ENCODE measurements around the gene KLHDC10. TPM values are rescaled to one million over a fixed set of nuclear protein-coding genes. Genes with fewer than 3 reads are reported as not detected.

The KLHDC10 gene
- total RNA-seq, 1 donor from 2014 or later, result 13.0 TPM

DNA sequence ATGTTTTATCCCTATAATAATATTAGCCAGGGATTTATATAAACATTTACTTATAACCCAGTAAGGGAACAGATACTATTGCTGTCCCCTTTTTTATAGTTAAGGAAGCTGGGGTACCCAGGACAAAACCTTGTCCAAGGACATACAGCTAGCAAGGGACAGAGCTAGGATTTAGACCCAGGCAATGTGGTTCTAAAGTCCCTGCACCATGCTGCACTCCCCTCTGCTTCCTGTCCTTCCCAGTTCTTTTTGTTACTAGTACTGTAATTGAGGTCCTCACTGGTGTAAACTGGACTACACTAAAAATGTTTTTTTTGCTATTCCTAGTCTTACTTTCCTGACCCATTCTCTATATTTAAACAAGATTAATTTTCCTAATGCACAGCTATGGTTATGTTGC is 16.6 kb downstream of the KLHDC10 start:
- intact Hi-C loops (cut with DNase I), result no loop called here
- Histone ChIP-seq H3K4me1 (no peaks in the 10 kb centered on the region), H3K9me3 (no peaks in the 10 kb centered on the region), H3K36me3 (no peaks in the 10 kb centered on the region), H3K27ac (no peak overlapping the region), H3K4me3 (no peak overlapping the region), H3K27me3 (no peaks in the 10 kb centered on the region)
- no peak for TF ChIP-seq CTCF (IDR thresholded peaks at IDR 0.05)
- no peak for DNase-seq (ENCODE audit: low spot score in 2 of 2)

DNA sequence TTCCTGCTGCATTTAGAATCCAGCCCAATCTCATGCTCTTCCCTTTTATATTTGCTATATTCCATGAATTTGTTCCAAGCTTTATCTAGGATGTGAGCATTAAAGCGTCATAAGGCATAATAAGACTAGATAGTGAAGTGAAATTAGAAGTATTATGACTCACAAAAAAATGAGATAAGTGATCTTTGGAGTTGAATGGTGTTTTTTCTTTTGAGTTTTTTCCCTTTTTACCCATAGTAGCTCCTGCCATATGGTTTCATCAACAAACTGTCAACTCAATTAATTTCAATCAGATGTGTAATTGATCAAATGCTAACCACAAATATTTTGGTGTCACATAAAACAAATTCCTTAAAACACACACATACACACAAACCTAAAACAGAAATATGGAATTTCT is 17.0 kb downstream of the KLHDC10 start:
- no peak overlapping the region for H3K27ac ChIP-seq
- no peak overlapping the region for H3K4me3 ChIP-seq
- no peaks in the 10 kb centered on the region for H3K4me1 ChIP-seq
- H3K27me3 ChIP-seq, result no peaks in the 10 kb centered on the region
- no peaks in the 10 kb centered on the region for H3K9me3 ChIP-seq
- intact Hi-C loops (cut with DNase I), result no loop called here
- DNase-seq (ENCODE audit: low spot score in 2 of 2), result no peak
- H3K36me3 ChIP-seq, result no peaks in the 10 kb centered on the region
- TF ChIP-seq CTCF (IDR thresholded peaks at IDR 0.05), result no peak

DNA sequence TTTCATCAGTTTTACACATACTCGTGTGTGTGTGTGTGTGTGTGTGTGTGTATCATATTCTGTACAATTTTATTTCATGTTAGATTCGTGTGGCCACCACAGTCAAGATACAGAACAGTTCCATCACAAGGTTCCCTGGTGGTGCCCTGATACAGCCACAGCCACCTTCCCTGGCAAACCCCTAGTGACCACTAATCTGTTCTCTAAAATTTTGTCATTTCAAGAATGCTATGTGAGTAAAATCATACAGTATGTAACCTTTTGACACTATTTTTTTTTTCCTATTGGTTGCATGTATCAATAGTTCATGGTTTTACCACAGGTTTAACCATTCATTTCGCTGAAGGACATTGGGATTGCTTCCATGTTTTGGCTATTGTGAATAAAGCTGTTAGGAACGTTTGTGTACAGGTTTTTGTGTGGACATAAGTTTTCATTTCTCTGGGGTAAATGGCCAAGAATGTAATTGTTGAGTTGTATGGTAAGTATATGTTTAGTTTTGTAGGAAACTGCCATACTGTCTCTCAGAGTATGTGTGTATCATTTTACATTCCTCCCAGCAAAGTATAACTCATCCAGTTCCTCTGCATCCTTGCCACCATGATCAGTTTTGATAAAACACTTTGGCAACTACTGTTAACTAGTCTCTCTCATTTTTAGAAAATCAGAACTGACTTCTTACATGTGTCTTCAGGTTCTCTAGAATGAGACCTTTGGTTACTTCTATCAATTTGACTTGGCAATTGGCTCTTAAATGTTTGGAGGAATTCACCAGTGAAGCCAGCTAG is 20.6 kb downstream of the KLHDC10 start:
- intact Hi-C loops (cut with DNase I), result no loop called here
- H3K36me3 ChIP-seq, result no peaks in the 10 kb centered on the region
- H3K4me3 ChIP-seq, result no peak overlapping the region
- no peaks in the 10 kb centered on the region for H3K4me1 ChIP-seq
- DNase-seq (ENCODE audit: low spot score in 2 of 2), result no peak
- H3K9me3 ChIP-seq, result no peaks in the 10 kb centered on the region
- no peak for TF ChIP-seq CTCF (IDR thresholded peaks at IDR 0.05)
- H3K27ac ChIP-seq, result no peak overlapping the region
- no peaks in the 10 kb centered on the region for H3K27me3 ChIP-seq

GRCh38 chr7:130091999-130092398 is 21.7 kb downstream of the KLHDC10 start:
- no peak for DNase-seq (ENCODE audit: low spot score in 2 of 2)
- H3K9me3 ChIP-seq, result no peaks in the 10 kb centered on the region

GRCh38 chr7:130092598-130092997 is 22.3 kb downstream of the KLHDC10 start:
- no peaks in the 10 kb centered on the region for H3K36me3 ChIP-seq
- H3K4me1 ChIP-seq, result no peaks in the 10 kb centered on the region
- H3K9me3 ChIP-seq, result no peaks in the 10 kb centered on the region
- no peak for DNase-seq (ENCODE audit: low spot score in 2 of 2)
- H3K27ac ChIP-seq, result no peak overlapping the region
- intact Hi-C loops (cut with DNase I), result no loop called here
- H3K27me3 ChIP-seq, result no peaks in the 10 kb centered on the region
- no peak overlapping the region for H3K4me3 ChIP-seq
- no peak for TF ChIP-seq CTCF (IDR thresholded peaks at IDR 0.05)

More at GRCh38 chr7:130091999-130092398, 21.7 kb downstream of the KLHDC10 start:
- Histone ChIP-seq H3K36me3 (no peaks in the 10 kb centered on the region), H3K27ac (no peak overlapping the region), H3K4me3 (no peak overlapping the region), H3K4me1 (no peaks in the 10 kb centered on the region), H3K27me3 (no peaks in the 10 kb centered on the region)
- TF ChIP-seq CTCF (IDR thresholded peaks at IDR 0.05), result no peak
- intact Hi-C loops (cut with DNase I), result no loop called here

Measured in ascending aorta (tissue), 2 donors.